HCT116 (cell line): ENCODE results near the gene TSC22D1.

ENCODE experiments used
- RAD21 ChIP-seq: IDR thresholded peaks from 2 replicates; pipeline ENCODE4 v1.6.1; 2012; ENCODE audit warnings: low read depth, mild to moderate bottlenecking
- SIN3A ChIP-seq: IDR thresholded peaks from 2 replicates; pipeline ENCODE4 v1.6.1; 2012; ENCODE audit warnings: low read depth
- TF ChIP-seq, protein P1 (sequence below), 3 experiments: fragments of 200-600 bp in 1 of 3; sonication (generic) in 1 of 3; IDR thresholded peaks in 2 of 3; conservative IDR thresholded peaks in 1 of 3; 2 replicates each; pipeline ENCODE4 v1.5.1; 2012 to 2017; ENCODE audit warnings: low read depth in 2 of 3, low read length in 2 of 3, antibody characterized with exemption in 1 of 3, borderline replicate concordance in 1 of 3, control low read depth in 1 of 3, mild to moderate bottlenecking in 1 of 3, mixed read lengths in 1 of 3, mixed run types in 1 of 3, moderate library complexity in 1 of 3; ENCODE audit not compliant: insufficient read depth in 1 of 3
- TF ChIP-seq, protein P2 (sequence below): IDR thresholded peaks from 2 replicates; pipeline ENCODE4 v1.6.1; 2011; ENCODE audit warnings: mild to moderate bottlenecking, low read length, moderate library complexity; ENCODE audit not compliant: insufficient replicate concordance; ENCODE audit errors: extremely low read depth

- TF ChIP-seq RAD21 (no peak), SIN3A (no peak)
- TF ChIP-seq, protein P1, sequence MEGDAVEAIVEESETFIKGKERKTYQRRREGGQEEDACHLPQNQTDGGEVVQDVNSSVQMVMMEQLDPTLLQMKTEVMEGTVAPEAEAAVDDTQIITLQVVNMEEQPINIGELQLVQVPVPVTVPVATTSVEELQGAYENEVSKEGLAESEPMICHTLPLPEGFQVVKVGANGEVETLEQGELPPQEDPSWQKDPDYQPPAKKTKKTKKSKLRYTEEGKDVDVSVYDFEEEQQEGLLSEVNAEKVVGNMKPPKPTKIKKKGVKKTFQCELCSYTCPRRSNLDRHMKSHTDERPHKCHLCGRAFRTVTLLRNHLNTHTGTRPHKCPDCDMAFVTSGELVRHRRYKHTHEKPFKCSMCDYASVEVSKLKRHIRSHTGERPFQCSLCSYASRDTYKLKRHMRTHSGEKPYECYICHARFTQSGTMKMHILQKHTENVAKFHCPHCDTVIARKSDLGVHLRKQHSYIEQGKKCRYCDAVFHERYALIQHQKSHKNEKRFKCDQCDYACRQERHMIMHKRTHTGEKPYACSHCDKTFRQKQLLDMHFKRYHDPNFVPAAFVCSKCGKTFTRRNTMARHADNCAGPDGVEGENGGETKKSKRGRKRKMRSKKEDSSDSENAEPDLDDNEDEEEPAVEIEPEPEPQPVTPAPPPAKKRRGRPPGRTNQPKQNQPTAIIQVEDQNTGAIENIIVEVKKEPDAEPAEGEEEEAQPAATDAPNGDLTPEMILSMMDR (IDR thresholded peaks at IDR 0.05 in 2 of 3, conservative IDR thresholded peaks at IDR 0.05 in 1 of 3; ENCODE audit: borderline replicate concordance in 1 of 3, insufficient read depth in 1 of 3, low read depth in 2 of 3, low read length in 2 of 3): no peak
- TF ChIP-seq, protein P2, sequence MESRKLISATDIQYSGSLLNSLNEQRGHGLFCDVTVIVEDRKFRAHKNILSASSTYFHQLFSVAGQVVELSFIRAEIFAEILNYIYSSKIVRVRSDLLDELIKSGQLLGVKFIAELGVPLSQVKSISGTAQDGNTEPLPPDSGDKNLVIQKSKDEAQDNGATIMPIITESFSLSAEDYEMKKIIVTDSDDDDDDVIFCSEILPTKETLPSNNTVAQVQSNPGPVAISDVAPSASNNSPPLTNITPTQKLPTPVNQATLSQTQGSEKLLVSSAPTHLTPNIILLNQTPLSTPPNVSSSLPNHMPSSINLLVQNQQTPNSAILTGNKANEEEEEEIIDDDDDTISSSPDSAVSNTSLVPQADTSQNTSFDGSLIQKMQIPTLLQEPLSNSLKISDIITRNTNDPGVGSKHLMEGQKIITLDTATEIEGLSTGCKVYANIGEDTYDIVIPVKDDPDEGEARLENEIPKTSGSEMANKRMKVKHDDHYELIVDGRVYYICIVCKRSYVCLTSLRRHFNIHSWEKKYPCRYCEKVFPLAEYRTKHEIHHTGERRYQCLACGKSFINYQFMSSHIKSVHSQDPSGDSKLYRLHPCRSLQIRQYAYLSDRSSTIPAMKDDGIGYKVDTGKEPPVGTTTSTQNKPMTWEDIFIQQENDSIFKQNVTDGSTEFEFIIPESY: no peak
These were observed 190.7 kb downstream of the TSC22D1 start for GRCh38 chr13:44385401-44385800.
